A673 (cell line): ENCODE measurements around the gene UQCRFS1. TPM values are rescaled to one million over a fixed set of nuclear protein-coding genes. Genes with fewer than 3 reads are reported as not detected.
A peak's percentile ranks its signal among the peaks of the same experiment; 100 is the strongest.

ENCODE experiments used
- BruUV-seq: library from RNA; stranded (reverse); fragments of 400-500 nt; replicated peaks from 2 replicates; lab custom pipeline; 2021; lab: Mats Ljungman, UMichigan
- CTCF ChIA-PET: fragments of 300-600 bp; sonication (Branson Sonifier 250); formaldehyde crosslinking; loops from one replicate; lab custom pipeline; 2022; ENCODE audit warnings: antibody characterized with exemption; lab: Charles Lee
- POLR2A ChIA-PET: fragments of 300-600 bp; sonication (Branson Sonifier 250); formaldehyde crosslinking; loops from one replicate; lab custom pipeline; 2022; ENCODE audit warnings: antibody characterized with exemption; ENCODE audit not compliant: low non-redundant PET; lab: Charles Lee
- DNase-seq: peaks from one replicate; pipeline ENCODE4 v3.0.0-alpha.2; 2015; ENCODE audit warnings: low spot score
- H3K27ac ChIP-seq: fragments of 200-600 bp; sonication (generic); 2 replicates; pipeline ENCODE4 v1.5.1; 2016; ENCODE audit warnings: mixed run types, low read depth, mild to moderate bottlenecking, mixed read lengths, antibody characterized with exemption, low read length; ENCODE audit not compliant: poor library complexity, severe bottlenecking
- H3K27me3 ChIP-seq: fragments of 200-600 bp; sonication (generic); replicated peaks from 2 replicates; pipeline ENCODE4 v1.6.1; 2017; ENCODE audit warnings: mixed run types, low read depth, mild to moderate bottlenecking, mixed read lengths, antibody characterized with exemption, low read length; ENCODE audit not compliant: insufficient read depth, poor library complexity
- H3K36me3 ChIP-seq: fragments of 200-600 bp; sonication (generic); 2 replicates; pipeline ENCODE4 v1.6.1; 2016; ENCODE audit warnings: mixed run types, mild to moderate bottlenecking, mixed read lengths, antibody characterized with exemption, low read length; ENCODE audit not compliant: insufficient read depth, poor library complexity, severe bottlenecking
- H3K4me1 ChIP-seq: fragments of 200-600 bp; sonication (generic); 2 replicates; pipeline ENCODE4 v1.6.1; 2017; ENCODE audit warnings: mixed run types, mild to moderate bottlenecking, mixed read lengths, antibody characterized with exemption, low read length; ENCODE audit not compliant: insufficient read depth, poor library complexity, severe bottlenecking
- H3K4me3 ChIP-seq: fragments of 200-600 bp; sonication (generic); 2 replicates; pipeline ENCODE4 v1.5.1; 2016; ENCODE audit warnings: low read depth, mixed run types, mild to moderate bottlenecking, mixed read lengths, low read length; ENCODE audit not compliant: poor library complexity, severe bottlenecking
- H3K9me3 ChIP-seq: fragments of 200-600 bp; sonication (generic); 2 replicates; pipeline ENCODE4 v1.6.1; 2016; ENCODE audit warnings: mixed run types, low read depth, mild to moderate bottlenecking, mixed read lengths, antibody characterized with exemption, low read length; ENCODE audit not compliant: poor library complexity, severe bottlenecking
- CTCF ChIP-seq: fragments of 300-800, 200-600 bp; sonication (generic); conservative IDR thresholded peaks from 2 replicates; pipeline ENCODE4 v1.5.1; 2017; ENCODE audit warnings: low read depth, mild to moderate bottlenecking, antibody characterized with exemption, low read length, moderate library complexity, mixed read lengths
- EZH2 ChIP-seq: fragments of 200-600 bp; sonication (generic); IDR thresholded peaks from 2 replicates; pipeline ENCODE4 v1.6.1; 2017; ENCODE audit warnings: borderline replicate concordance, low read depth, mild to moderate bottlenecking, mixed read lengths, antibody characterized with exemption, low read length; ENCODE audit not compliant: poor library complexity, severe bottlenecking
- intact Hi-C: fragments of 100-400 bp; cut with micrococcal nuclease; formaldehyde crosslinking; loops from one replicate; pipeline ENCODE4 v1.10.0; 2022; ENCODE audit not compliant: unreplicated experiment
- total RNA-seq: library from RNA; stranded (reverse); gene quantifications from 2 replicates; pipeline ENCODE4 v1.2.3, GENCODE V29; 2021

UQCRFS1 gene
- total RNA-seq, 1 experiment from 2014 or later = 47.3 TPM

DNA sequence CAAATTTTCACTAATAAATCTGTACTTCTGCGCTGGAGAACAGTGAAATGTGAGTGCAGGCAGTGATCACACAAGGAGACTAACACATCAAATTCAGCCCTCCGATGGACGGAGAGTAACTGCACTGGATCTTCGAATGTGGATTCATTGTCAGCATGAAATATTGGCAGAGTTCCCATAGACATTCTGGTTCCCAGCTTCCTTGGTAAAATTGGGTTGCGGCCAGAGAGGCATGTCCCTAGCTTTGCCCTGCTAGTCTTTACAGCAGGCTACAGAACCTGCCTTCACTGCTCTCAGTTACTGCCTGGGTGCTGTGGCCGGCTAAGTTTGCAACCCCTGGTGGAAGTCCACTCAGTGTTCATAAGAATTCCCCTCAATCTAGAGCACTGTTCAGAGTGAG, 32.3 kb upstream of the UQCRFS1 start:
- H3K27ac ChIP-seq = no peak overlapping the region
- no peaks in the 10 kb centered on the region for H3K9me3 ChIP-seq
- H3K4me1 ChIP-seq = peaks cover 6% of the 10 kb centered on the region
- intact Hi-C loops = no loop called here
- CTCF ChIA-PET = no interaction called here
- no TSS peak for BruUV-seq
- H3K36me3 ChIP-seq = no peaks in the 10 kb centered on the region
- TF ChIP-seq EZH2 (no peak), CTCF (no peak)
- peak; percentile 41 for DNase-seq
- POLR2A ChIA-PET = no interaction called here
- no peaks in the 10 kb centered on the region for H3K27me3 ChIP-seq
- H3K4me3 ChIP-seq = no peak overlapping the region

- no peak for DNase-seq
- ChIA-PET POLR2A (no interaction called here), CTCF (no interaction called here)
- Histone ChIP-seq H3K36me3 (no peaks in the 10 kb centered on the region), H3K9me3 (peaks cover 4% of the 10 kb centered on the region), H3K27ac (no peak overlapping the region), H3K4me3 (no peak overlapping the region), H3K4me1 (no peaks in the 10 kb centered on the region), H3K27me3 (no peaks in the 10 kb centered on the region)
- BruUV-seq = no TSS peak
- intact Hi-C loops = no loop called here
- no peak for TF ChIP-seq EZH2
- TF ChIP-seq CTCF = no peak
Measured at GRCh38 chr19:29241324-29241723, 28.4 kb upstream of the UQCRFS1 start.

DNA sequence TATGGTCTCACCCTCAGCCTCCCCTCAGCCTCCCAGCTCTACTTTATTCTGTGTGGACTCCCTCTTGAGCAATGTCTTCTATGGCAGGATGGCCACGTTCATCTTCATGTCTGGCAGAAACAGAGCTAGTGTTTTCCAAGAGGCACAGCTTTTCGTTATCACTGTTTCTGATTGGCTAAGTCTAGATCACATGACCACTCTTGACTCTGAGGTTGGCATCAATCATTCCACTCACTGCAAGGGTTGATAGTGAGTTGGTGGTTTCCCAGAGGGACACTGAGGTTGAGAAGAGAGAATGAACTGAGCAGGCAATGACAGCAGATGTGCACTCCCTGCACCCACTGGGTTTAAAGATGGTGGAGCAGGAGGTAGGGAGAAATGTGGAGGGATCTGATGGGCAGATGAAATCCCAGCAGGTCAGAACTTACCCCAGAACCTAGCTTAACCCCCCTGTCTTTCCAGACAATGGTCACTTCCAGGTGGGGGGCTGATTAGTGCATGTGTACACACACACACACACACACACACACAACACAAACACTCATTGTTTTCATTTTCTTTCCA, 26.3 kb upstream of the UQCRFS1 start:
- Histone ChIP-seq H3K27ac (no peak overlapping the region), H3K9me3 (peaks cover 4% of the 10 kb centered on the region), H3K4me1 (no peaks in the 10 kb centered on the region), H3K27me3 (no peaks in the 10 kb centered on the region), H3K4me3 (no peak overlapping the region), H3K36me3 (no peaks in the 10 kb centered on the region)
- no peak for DNase-seq
- TF ChIP-seq CTCF (no peak), EZH2 (no peak)
- ChIA-PET POLR2A (no interaction called here), CTCF (no interaction called here)
- intact Hi-C loops = no loop called here
- no TSS peak for BruUV-seq
